ENCODE data around the gene CRYBG1.

Gene CRYBG1

DNA sequence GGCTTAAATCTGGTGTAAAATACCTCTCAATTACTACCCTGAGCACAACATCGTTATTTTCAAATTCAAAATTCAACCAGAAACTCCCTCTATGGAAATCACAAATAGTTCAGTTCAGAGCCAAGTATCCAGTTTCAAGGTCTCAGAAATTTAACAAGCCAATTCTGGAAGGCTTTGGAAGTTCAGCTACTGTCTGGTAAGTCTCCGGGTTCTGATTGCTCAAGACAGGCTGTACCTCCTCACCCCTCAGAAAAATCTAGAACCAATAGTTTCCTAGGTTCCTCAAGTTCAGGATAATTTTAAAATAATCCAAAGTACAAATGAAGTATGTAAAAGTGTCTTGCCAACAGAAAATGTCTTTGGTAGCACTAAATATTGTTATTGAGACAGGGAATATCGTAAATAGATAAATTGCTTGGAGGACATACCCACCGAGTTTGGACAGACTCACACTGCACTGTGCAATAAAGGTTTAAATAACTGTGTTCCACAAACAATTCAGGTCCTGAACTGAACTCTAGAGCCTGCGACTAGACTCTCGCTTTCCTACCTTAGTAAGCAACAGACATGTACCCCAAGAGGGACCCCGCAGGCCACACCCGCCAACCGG is 35.7 kb upstream of the CRYBG1 start:
- Histone ChIP-seq H3K4me1 (no peaks in the 10 kb centered on the region; the same call in 1 of the 2 replicates), H3K4me3 (ENCODE audit: low read depth, low read length) (peak overlapping the region; percentile 96), H3K9me3 (no peaks in the 10 kb centered on the region), H3K36me3 (no peaks in the 10 kb centered on the region), H3K27me3 (no peaks in the 10 kb centered on the region; the same call in 1 of the 2 replicates)
- TF ChIP-seq, protein P1, sequence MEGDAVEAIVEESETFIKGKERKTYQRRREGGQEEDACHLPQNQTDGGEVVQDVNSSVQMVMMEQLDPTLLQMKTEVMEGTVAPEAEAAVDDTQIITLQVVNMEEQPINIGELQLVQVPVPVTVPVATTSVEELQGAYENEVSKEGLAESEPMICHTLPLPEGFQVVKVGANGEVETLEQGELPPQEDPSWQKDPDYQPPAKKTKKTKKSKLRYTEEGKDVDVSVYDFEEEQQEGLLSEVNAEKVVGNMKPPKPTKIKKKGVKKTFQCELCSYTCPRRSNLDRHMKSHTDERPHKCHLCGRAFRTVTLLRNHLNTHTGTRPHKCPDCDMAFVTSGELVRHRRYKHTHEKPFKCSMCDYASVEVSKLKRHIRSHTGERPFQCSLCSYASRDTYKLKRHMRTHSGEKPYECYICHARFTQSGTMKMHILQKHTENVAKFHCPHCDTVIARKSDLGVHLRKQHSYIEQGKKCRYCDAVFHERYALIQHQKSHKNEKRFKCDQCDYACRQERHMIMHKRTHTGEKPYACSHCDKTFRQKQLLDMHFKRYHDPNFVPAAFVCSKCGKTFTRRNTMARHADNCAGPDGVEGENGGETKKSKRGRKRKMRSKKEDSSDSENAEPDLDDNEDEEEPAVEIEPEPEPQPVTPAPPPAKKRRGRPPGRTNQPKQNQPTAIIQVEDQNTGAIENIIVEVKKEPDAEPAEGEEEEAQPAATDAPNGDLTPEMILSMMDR (IDR thresholded peaks at IDR 0.05; ENCODE audit: low read depth, low read length), result no peak
- DNase-seq, result no peak

DNA sequence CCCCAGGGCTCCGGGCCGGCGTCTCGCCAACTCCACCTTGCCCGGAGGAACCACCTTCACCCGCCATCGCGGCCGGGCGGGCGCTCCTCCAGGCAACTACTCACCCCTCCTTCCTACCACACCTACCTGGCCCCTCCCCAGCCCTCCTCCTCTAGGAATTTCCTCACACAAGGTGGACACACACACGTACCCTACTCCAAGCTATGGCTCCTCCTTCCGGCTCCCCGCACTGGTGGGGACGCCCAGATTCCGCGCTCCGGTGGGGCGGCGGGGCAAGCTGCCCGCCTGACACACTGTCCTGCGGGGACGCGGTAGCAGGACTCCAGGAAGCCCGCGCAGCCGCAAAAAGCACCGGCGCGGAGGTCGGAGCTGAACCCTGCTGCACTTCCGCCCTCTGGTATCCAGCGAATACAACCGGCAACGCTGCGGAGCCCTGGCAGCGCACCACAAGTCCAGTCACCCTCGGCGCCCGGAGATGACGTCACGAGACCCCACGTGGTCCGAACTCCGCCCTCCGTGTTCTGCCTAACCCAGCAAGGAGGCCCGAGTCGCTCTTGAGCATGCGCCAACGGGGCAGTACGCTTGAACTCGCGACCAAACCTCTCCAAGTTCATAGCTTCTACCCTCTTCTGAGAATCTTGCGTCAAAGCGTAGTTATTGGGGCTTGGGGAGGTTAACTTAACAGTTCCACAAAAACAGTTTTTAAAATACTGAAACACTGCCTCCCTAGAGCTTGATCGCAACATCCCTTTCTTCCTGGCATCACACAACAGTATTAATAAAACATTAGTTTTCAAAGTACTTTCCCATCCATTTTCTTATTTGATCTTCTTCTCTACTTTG is 35.0 kb upstream of the CRYBG1 start, which contains the start of gene ATG5:
Gene ATG5, minus strand, starts transcription at position 425 of the 843 bp plus-strand sequence. CDS start 9,552 bp downstream, outside the sequence.
- TF ChIP-seq, protein P1 (IDR thresholded peaks at IDR 0.05; ENCODE audit: low read depth, low read length), result no peak
- peak; percentile 99 for DNase-seq
- H3K36me3 ChIP-seq, result no peaks in the 10 kb centered on the region
- H3K4me1 ChIP-seq, result no peaks in the 10 kb centered on the region; the same call in 1 of the 2 replicates
- peak within 1 kb of the TSS; percentile 96 for H3K4me3 ChIP-seq (ENCODE audit: low read depth, low read length)
- no peaks in the 10 kb centered on the region; the same call in 1 of the 2 replicates for H3K27me3 ChIP-seq
- H3K9me3 ChIP-seq, result no peaks in the 10 kb centered on the region

DNA sequence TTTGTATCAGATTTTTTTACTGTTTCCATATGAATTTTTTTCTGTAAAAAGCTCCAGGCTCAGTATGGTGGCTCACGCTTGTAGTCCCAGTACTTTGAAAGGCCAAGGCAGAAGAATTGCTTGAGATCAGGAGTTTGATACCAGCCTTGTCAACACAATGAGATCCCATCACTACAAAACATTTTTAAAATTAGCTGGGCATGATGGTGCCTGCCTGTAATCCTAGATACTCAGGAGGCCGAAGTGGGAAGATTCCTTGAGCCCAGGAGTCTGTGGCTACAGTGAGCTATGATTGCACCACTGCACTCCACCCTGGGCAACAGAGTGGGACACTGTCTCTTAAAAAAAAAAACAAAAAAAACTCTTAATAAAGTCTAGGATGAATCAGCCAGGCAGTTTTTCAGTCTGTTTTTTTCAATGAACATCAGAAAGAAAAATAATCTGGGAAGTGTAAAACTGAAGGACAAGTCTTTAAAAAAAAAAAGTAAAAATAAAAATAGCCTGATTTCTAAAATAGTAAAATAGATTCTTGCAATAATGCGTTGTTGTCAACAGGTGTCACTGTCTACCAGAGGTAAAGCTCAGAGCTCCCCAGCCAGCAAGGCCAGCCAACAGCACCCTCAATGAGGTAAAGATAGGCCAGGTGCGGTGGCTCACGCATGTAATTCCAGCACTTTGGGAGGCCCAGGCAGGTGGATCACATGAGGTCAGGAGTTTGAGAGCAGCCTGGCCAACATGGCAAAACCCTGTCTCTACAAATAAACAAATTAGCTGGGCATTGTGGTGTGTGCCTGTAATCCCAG is 25.7 kb upstream of the CRYBG1 start:
- peak; percentile 47 for DNase-seq
- Histone ChIP-seq H3K27me3 (no peaks in the 10 kb centered on the region), H3K36me3 (no peaks in the 10 kb centered on the region), H3K4me1 (no peaks in the 10 kb centered on the region), H3K9me3 (no peaks in the 10 kb centered on the region), H3K4me3 (ENCODE audit: low read depth, low read length) (no peak overlapping the region)
- TF ChIP-seq, protein P1 (IDR thresholded peaks at IDR 0.05; ENCODE audit: low read depth, low read length), result peak; percentile 68

DNA sequence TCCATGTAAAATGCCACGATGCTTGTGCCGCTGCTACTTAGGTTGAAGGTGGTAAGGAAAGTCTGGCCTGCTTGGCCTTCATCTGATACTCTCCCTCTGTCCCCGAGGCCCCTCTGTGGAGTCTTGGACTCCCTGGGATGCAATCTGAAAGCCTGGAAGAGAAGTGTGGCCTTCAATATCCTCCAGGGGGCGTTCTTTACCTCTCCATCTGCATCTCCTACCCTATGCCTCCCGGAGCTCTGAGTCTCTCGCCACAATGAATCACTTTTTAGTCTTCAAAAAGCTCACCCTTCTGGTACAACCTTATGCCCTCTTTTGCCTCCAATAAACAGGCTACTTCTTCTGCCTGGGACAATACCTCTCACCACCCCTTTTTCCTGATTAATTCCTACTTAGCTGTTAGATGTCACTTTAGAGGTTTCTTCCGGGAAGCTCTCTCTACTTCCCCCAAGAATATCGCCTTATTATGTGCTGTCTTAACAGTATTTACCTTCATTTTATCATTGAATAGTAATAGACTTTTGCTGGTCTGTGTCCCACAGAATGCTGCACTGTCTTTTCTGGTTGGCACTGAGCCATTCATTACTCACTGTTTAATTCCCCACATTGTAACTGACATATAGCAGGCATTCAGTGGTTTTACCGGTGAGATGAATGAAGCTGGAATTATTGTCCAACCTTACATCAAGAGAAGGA is 21.0 kb upstream of the CRYBG1 start:
- H3K27me3 ChIP-seq, result no peaks in the 10 kb centered on the region
- H3K36me3 ChIP-seq, result no peaks in the 10 kb centered on the region
- DNase-seq, result peak; percentile 65
- H3K4me3 ChIP-seq (ENCODE audit: low read depth, low read length), result peak overlapping the region; percentile 42
- H3K9me3 ChIP-seq, result no peaks in the 10 kb centered on the region
- no peaks in the 10 kb centered on the region for H3K4me1 ChIP-seq
- TF ChIP-seq, protein P1 (IDR thresholded peaks at IDR 0.05; ENCODE audit: low read depth, low read length), result peak; percentile 91

DNA sequence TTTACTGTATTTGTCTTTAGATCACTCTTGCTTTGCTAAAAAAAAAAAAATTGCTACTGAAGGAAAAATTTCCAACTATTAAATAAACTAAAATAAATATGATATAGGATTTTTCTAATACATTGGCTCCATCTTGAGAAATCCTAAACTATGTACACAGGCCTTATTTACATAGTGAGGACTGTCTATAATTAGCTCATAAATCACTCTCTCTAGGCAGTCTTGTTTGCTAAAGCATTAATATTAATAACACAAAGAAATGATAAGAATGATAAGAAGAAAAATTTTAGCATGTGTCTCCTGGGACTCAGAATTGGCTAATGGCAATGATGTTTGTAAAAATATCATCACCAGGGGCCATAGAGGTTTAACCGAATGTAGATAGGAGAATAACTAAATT is 13.3 kb upstream of the CRYBG1 start:
- no peak overlapping the region for H3K4me3 ChIP-seq (ENCODE audit: low read depth, low read length)
- no peaks in the 10 kb centered on the region for H3K36me3 ChIP-seq
- peaks cover 4% of the 10 kb centered on the region for H3K4me1 ChIP-seq
- TF ChIP-seq, protein P1 (IDR thresholded peaks at IDR 0.05; ENCODE audit: low read depth, low read length), result no peak
- peaks cover 7% of the 10 kb centered on the region; the same call in 1 of the 2 replicates for H3K27me3 ChIP-seq
- no peaks in the 10 kb centered on the region; the same call in 1 of the 2 replicates for H3K9me3 ChIP-seq
- DNase-seq, result no peak
